ENCODE data around the gene ABCC1.

Gene ABCC1

DNA sequence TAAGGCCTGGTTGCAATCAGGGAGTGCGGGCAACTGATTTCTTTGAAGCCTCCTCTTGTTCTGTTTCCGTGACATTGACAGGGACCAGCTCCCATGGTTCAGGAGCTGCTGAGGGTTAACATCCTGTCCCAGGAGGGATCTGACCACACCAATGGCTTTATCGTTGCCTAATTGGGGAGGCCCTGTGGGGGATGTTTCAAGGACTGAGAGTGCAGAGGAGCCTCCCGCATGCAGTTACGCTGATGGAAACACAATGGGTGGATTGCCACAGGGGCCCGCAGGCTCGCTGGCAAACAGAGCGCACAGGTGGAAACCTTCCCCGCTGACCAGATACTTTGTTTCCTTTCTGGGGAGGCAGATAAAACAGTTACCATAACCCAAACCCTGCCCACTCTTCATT is 23.8 kb upstream of the ABCC1 start:
- ATAC-seq (ENCODE audit: insufficient read depth, low read depth) = no peak
- Histone ChIP-seq H3K9ac (ENCODE audit: low read depth, low read length) (no peak overlapping the region), H2AFZ (ENCODE audit: low read depth, low read length) (no peak overlapping the region), H3K79me2 (ENCODE audit: insufficient read depth, low read length) (no peaks in the 10 kb centered on the region), H4K20me1 (ENCODE audit: insufficient read depth, low read length) (no peaks in the 10 kb centered on the region), H3K4me3 (ENCODE audit: low read depth in 1 of 2, low read length in 2 of 2) (no peak overlapping the region), H3K27ac (ENCODE audit: low read length) (no peak overlapping the region), H3K4me1 (ENCODE audit: insufficient read depth, low read length) (no peaks in the 10 kb centered on the region), H3K9me3 (ENCODE audit: insufficient read depth, low read length, severe bottlenecking) (no peaks in the 10 kb centered on the region), H3K4me2 (ENCODE audit: insufficient read depth, low read length) (no peak overlapping the region), H3K36me3 (ENCODE audit: insufficient read depth, low read length) (no peaks in the 10 kb centered on the region), H3K27me3 (ENCODE audit: insufficient read depth, low read length, poor library complexity) (no peaks in the 10 kb centered on the region)
- DNase-seq = no peak
- TF ChIP-seq, protein P1, sequence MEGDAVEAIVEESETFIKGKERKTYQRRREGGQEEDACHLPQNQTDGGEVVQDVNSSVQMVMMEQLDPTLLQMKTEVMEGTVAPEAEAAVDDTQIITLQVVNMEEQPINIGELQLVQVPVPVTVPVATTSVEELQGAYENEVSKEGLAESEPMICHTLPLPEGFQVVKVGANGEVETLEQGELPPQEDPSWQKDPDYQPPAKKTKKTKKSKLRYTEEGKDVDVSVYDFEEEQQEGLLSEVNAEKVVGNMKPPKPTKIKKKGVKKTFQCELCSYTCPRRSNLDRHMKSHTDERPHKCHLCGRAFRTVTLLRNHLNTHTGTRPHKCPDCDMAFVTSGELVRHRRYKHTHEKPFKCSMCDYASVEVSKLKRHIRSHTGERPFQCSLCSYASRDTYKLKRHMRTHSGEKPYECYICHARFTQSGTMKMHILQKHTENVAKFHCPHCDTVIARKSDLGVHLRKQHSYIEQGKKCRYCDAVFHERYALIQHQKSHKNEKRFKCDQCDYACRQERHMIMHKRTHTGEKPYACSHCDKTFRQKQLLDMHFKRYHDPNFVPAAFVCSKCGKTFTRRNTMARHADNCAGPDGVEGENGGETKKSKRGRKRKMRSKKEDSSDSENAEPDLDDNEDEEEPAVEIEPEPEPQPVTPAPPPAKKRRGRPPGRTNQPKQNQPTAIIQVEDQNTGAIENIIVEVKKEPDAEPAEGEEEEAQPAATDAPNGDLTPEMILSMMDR (IDR thresholded peaks at IDR 0.05; ENCODE audit: borderline replicate concordance, extremely low read depth, low read length, poor library complexity, severe bottlenecking) = no peak
- no peak for TF ChIP-seq EZH2 (IDR thresholded peaks at IDR 0.05; ENCODE audit: borderline replicate concordance, low read depth, low read length, severe bottlenecking)

DNA sequence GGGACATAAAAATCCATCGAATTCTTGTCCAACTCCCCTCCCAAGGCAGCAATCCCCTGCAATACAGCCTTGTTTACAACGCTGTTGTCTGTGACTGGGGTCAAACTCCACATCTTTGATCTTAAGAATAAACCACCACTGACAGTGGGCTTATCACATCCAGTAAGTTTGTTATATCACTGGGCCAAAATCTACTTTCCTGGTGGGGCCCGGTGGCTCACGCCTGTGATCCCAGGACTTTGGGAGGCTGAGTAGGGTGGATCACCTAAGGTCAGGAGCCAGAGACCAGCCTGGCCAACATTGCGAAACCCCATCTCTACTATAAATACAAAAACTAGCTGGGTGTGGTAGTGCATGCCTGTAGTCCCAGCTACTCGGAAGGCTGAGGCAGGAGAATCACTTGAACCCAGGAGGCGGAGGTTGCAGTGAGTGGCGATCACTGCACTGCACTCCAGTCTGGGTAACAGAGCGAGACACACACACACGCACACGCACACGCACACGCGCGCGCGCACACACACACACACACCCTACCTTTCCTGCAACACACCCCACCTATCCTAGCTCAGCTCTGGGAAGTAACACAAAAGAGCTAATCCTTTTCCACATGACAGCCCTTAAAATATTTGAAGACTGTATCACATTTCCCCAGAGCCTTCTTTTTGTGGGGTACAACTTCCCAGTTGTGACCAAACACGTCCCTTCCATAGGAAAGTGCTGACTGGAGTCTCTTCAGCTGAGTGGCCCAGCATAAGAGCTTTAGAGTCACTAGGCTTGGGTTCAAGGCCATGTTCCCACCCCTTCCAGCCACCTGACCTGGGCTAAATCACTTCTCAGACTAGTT is 20.9 kb upstream of the ABCC1 start:
- Histone ChIP-seq H3K79me2 (ENCODE audit: insufficient read depth, low read length) (no peaks in the 10 kb centered on the region), H2AFZ (ENCODE audit: low read depth, low read length) (no peak overlapping the region)

DNA sequence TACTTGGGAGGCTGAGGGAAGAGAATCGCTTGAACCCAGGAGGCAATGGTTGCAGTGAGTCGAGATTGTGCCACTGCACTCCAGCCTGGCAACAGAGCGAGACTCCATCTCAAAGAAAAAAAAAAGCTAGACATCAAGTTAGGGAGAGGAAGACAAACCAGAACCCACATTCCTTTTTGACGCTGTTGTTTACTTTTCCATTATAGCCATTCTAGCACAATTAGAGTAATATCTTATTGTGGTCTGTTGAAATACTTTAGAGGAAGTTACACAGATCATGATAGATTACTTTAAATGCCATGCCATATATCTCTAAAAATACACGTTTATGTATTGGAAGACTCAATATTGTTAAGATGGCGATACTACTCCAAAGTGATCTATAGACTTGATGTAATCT is 16.5 kb upstream of the ABCC1 start:
- no peak overlapping the region for H3K27ac ChIP-seq (ENCODE audit: low read length)
- H4K20me1 ChIP-seq (ENCODE audit: insufficient read depth, low read length) = no peaks in the 10 kb centered on the region
- no peaks in the 10 kb centered on the region for H3K4me1 ChIP-seq (ENCODE audit: insufficient read depth, low read length)
- DNase-seq (no peak), ATAC-seq (ENCODE audit: insufficient read depth, low read depth) (no peak)
- H3K36me3 ChIP-seq (ENCODE audit: insufficient read depth, low read length) = no peaks in the 10 kb centered on the region
- H3K27me3 ChIP-seq (ENCODE audit: insufficient read depth, low read length, poor library complexity) = no peaks in the 10 kb centered on the region
- no peaks in the 10 kb centered on the region for H3K79me2 ChIP-seq (ENCODE audit: insufficient read depth, low read length)
- H3K9me3 ChIP-seq (ENCODE audit: insufficient read depth, low read length, severe bottlenecking) = no peaks in the 10 kb centered on the region
- no peak overlapping the region for H2AFZ ChIP-seq (ENCODE audit: low read depth, low read length)
- H3K9ac ChIP-seq (ENCODE audit: low read depth, low read length) = no peak overlapping the region
- no peak for TF ChIP-seq EZH2 (IDR thresholded peaks at IDR 0.05; ENCODE audit: borderline replicate concordance, low read depth, low read length, severe bottlenecking)
- TF ChIP-seq, protein P1 (IDR thresholded peaks at IDR 0.05; ENCODE audit: borderline replicate concordance, extremely low read depth, low read length, poor library complexity, severe bottlenecking) = no peak
- H3K4me3 ChIP-seq (ENCODE audit: low read depth in 1 of 2, low read length in 2 of 2) = no peak overlapping the region
- H3K4me2 ChIP-seq (ENCODE audit: insufficient read depth, low read length) = no peak overlapping the region

More for the DNA sequence above, 20.9 kb upstream of the ABCC1 start:
- Histone ChIP-seq H3K36me3 (ENCODE audit: insufficient read depth, low read length) (no peaks in the 10 kb centered on the region), H3K4me1 (ENCODE audit: insufficient read depth, low read length) (no peaks in the 10 kb centered on the region), H3K4me3 (ENCODE audit: low read depth in 1 of 2, low read length in 2 of 2) (no peak overlapping the region), H3K9ac (ENCODE audit: low read depth, low read length) (no peak overlapping the region), H3K4me2 (ENCODE audit: insufficient read depth, low read length) (no peak overlapping the region), H4K20me1 (ENCODE audit: insufficient read depth, low read length) (no peaks in the 10 kb centered on the region), H3K27ac (ENCODE audit: low read length) (no peak overlapping the region), H3K9me3 (ENCODE audit: insufficient read depth, low read length, severe bottlenecking) (no peaks in the 10 kb centered on the region), H3K27me3 (ENCODE audit: insufficient read depth, low read length, poor library complexity) (no peaks in the 10 kb centered on the region)
- DNase-seq (no peak), ATAC-seq (ENCODE audit: insufficient read depth, low read depth) (no peak)
- TF ChIP-seq EZH2 (IDR thresholded peaks at IDR 0.05; ENCODE audit: borderline replicate concordance, low read depth, low read length, severe bottlenecking) = no peak
- TF ChIP-seq, protein P1 (IDR thresholded peaks at IDR 0.05; ENCODE audit: borderline replicate concordance, extremely low read depth, low read length, poor library complexity, severe bottlenecking) = no peak

Data from DND-41 (cell line).